GM12865 (cell line): ENCODE data around the gene RASL11B.
"Not testable (repeated sequence)": the region's sequence is repeated elsewhere in the genome, so short reads cannot be mapped to it uniquely, and the experiment has no call there.

Source experiments
- DNase-seq: peaks from one replicate; pipeline ENCODE4 v3.0.0; 2010; ENCODE audit warnings: low read depth
- H3K4me3 ChIP-seq: 2 replicates; pipeline ENCODE4 v1.5.1; 2011; ENCODE audit warnings: mild to moderate bottlenecking, low read depth, low read length, control low read depth
- CTCF ChIP-seq: IDR thresholded peaks from 2 replicates; pipeline ENCODE4 v1.5.1; 2011; ENCODE audit warnings: low read length, control low read depth, low read depth, inconsistent platforms; ENCODE audit not compliant: insufficient read depth; ENCODE audit errors: missing control alignments

Gene RASL11B

GRCh38 chr4:52824603-52825459 lies 37.3 kb upstream of the RASL11B start:
- TF ChIP-seq CTCF: no peak
- no peak for DNase-seq
- H3K4me3 ChIP-seq: no peak overlapping the region

- DNase-seq: no peak
- TF ChIP-seq CTCF: no peak
Observed at GRCh38 chr4:52825460-52826090, 36.5 kb upstream of the RASL11B start.

GRCh38 chr4:52833941-52834525 lies 28.1 kb upstream of the RASL11B start:
- H3K4me3 ChIP-seq: no peak overlapping the region
- DNase-seq: no peak
- no peak for TF ChIP-seq CTCF

More at GRCh38 chr4:52825460-52826090, 36.5 kb upstream of the RASL11B start:
- H3K4me3 ChIP-seq: no peak overlapping the region

- H3K4me3 ChIP-seq, DNase-seq: not testable (repeated sequence)
Observed at GRCh38 chr4:52834641-52835456, 27.3 kb upstream of the RASL11B start.

- no peak overlapping the region for H3K4me3 ChIP-seq
- no peak for DNase-seq
- no peak for TF ChIP-seq CTCF
Observed at GRCh38 chr4:52836120-52836519, 26.0 kb upstream of the RASL11B start.

GRCh38 chr4:52836678-52837077 lies 25.4 kb upstream of the RASL11B start:
- H3K4me3 ChIP-seq: no peak overlapping the region
- TF ChIP-seq CTCF: no peak
- no peak for DNase-seq
